SK-N-SH (cell line): ENCODE results near the gene KIF27. TPM values are rescaled to one million over a fixed set of nuclear protein-coding genes. Genes with fewer than 3 reads are reported as not detected.

Experiments
- CTCF ChIA-PET: fragments of 300-600, 350-600 bp; formaldehyde crosslinking; extraction: SDS; loops from one replicate; lab custom pipeline; 2021; lab: Yijun Ruan, JAX
- POLR2A ChIA-PET: fragments of 350-600 bp; sonication (Branson Sonifier 250); formaldehyde crosslinking; extraction: SDS; loops from one replicate; lab custom pipeline; 2020; ENCODE audit warnings: antibody characterized with exemption, inconsistent platforms; lab: Yijun Ruan, JAX
- DNase-seq: peaks from one replicate; pipeline ENCODE4 v3.0.0; 2012
- H2AFZ ChIP-seq: fragments of 200-600 bp; sonication (generic); 2 replicates; pipeline ENCODE4 v1.8.1; 2016; ENCODE audit warnings: antibody characterized with exemption, mild to moderate bottlenecking, low read depth
- H3F3A ChIP-seq: fragments of 200-600 bp; sonication (generic); replicated peaks from 2 replicates; pipeline ENCODE3; 2016; ENCODE audit warnings: antibody characterized with exemption, mild to moderate bottlenecking; ENCODE audit not compliant: insufficient read depth
- H3K27ac ChIP-seq, 2 experiments: fragments of 200-500 bp in 1 of 2; fragments of 200-600 bp in 1 of 2; sonication (Bioruptor generic) in 1 of 2; sonication (generic), shearing (Covaris generic) in 1 of 2; 2 replicates each; pipeline versions ENCODE4 v1.5.1 to v1.6.1; 2014 to 2016; ENCODE audit warnings: low read depth in 2 of 2, inconsistent platforms in 1 of 2, low read length in 1 of 2, mild to moderate bottlenecking in 1 of 2, mixed read lengths in 1 of 2
- H3K27me3 ChIP-seq: fragments of 200-600 bp; sonication (generic), shearing (Covaris generic); 2 replicates; pipeline ENCODE4 v1.6.1; 2016; ENCODE audit warnings: mixed run types; ENCODE audit not compliant: insufficient read depth
- H3K36me3 ChIP-seq, 2 experiments: fragments of 200-500 bp in 1 of 2; fragments of 200-600 bp in 1 of 2; sonication (Bioruptor generic) in 1 of 2; sonication (generic) in 1 of 2; replicated peaks in 1 of 2; 2 replicates each; pipeline versions ENCODE3 to v1.5.1; 2014 to 2016; ENCODE audit warnings: low read length in 1 of 2, mild to moderate bottlenecking in 1 of 2; ENCODE audit not compliant: insufficient read depth in 2 of 2, control insufficient read depth in 1 of 2
- H3K4me1 ChIP-seq, 2 experiments: fragments of 200-500 bp in 1 of 2; fragments of 200-600 bp in 1 of 2; sonication (Bioruptor generic) in 1 of 2; sonication (generic), shearing (Covaris generic) in 1 of 2; 2 replicates each; pipeline versions ENCODE4 v1.5.1 to v1.6.1; 2014 to 2016; ENCODE audit warnings: low read depth in 1 of 2, low read length in 1 of 2, mixed run types in 1 of 2; ENCODE audit not compliant: insufficient read depth in 2 of 2, control insufficient read depth in 1 of 2
- H3K4me2 ChIP-seq: fragments of 200-600 bp; sonication (generic), shearing (Covaris generic); 2 replicates; pipeline ENCODE4 v1.6.1; 2017; ENCODE audit warnings: mixed run types
- H3K4me3 ChIP-seq, 2 experiments: fragments of 200-500 bp in 1 of 2; fragments of 200-600 bp in 1 of 2; sonication (Bioruptor generic) in 1 of 2; sonication (generic), shearing (Covaris generic) in 1 of 2; 2 replicates each; pipeline versions ENCODE4 v1.5.1 to v1.8.1; 2014 to 2016; ENCODE audit warnings: low read depth in 2 of 2, inconsistent platforms in 1 of 2, low read length in 1 of 2, mild to moderate bottlenecking in 1 of 2, mixed read lengths in 1 of 2, moderate library complexity in 1 of 2
- H3K79me2 ChIP-seq: fragments of 200-600 bp; sonication (generic); 2 replicates; pipeline ENCODE4 v1.8.1; 2017; ENCODE audit warnings: mild to moderate bottlenecking; ENCODE audit not compliant: insufficient read depth
- H3K9ac ChIP-seq: fragments of 200-600 bp; sonication (generic); 2 replicates; pipeline ENCODE4 v1.6.1; 2017; ENCODE audit warnings: mixed run types
- H3K9me2 ChIP-seq: fragments of 200-600 bp; sonication (generic); 2 replicates; pipeline ENCODE4 v1.6.1; 2017; ENCODE audit warnings: mixed run types
- H3K9me3 ChIP-seq: fragments of 200-600 bp; sonication (generic); 2 replicates; pipeline ENCODE4 v1.6.1; 2017; ENCODE audit warnings: mixed run types, mild to moderate bottlenecking, moderate library complexity
- H4K20me1 ChIP-seq: fragments of 200-600 bp; sonication (generic); 2 replicates; pipeline ENCODE4 v1.6.1; 2017; ENCODE audit warnings: mild to moderate bottlenecking, mixed run types; ENCODE audit not compliant: insufficient read depth
- CHD2 ChIP-seq: fragments of 150-350 bp; IDR thresholded peaks from 2 replicates; pipeline ENCODE4 v1.6.1; 2018; ENCODE audit warnings: low read length; ENCODE audit not compliant: partially characterized antibody
- EZH2phosphoT487 ChIP-seq: fragments of 200-600 bp; sonication (generic); IDR thresholded peaks from 2 replicates; pipeline ENCODE4 v1.6.1; 2017; ENCODE audit warnings: low read depth, mixed run types, mild to moderate bottlenecking, antibody characterized with exemption, moderate library complexity, borderline replicate concordance
- FOSL2 ChIP-seq: IDR thresholded peaks from 2 replicates; pipeline ENCODE4 v1.4.0; 2012; ENCODE audit warnings: low read depth, mild to moderate bottlenecking, moderate library complexity, borderline replicate concordance
- FOXJ3 ChIP-seq: sonication (generic); formaldehyde crosslinking; IDR thresholded peaks from 2 replicates; pipeline ENCODE4 v1.5.1; 2020; ENCODE audit warnings: mild to moderate bottlenecking, missing genetic modification reagents
- FOXM1 ChIP-seq: IDR thresholded peaks from 2 replicates; pipeline ENCODE4 v1.4.0; 2012; ENCODE audit warnings: low read depth, mild to moderate bottlenecking
- MXI1 ChIP-seq: IDR thresholded peaks from 2 replicates; pipeline ENCODE4 v1.6.1; 2012; ENCODE audit warnings: mild to moderate bottlenecking, low read depth, low read length, improper control_type of control experiment
- POLR2AphosphoS5 ChIP-seq: IDR thresholded peaks from 2 replicates; pipeline ENCODE4 v1.6.1; 2012; ENCODE audit warnings: low read depth, low read length
- RAD21 ChIP-seq: IDR thresholded peaks from 2 replicates; pipeline ENCODE4 v1.6.1; 2012; ENCODE audit warnings: mild to moderate bottlenecking, low read length
- RCOR1 ChIP-seq: fragments of 150-350 bp; IDR thresholded peaks from 2 replicates; pipeline ENCODE4 v1.6.1; 2017; ENCODE audit warnings: antibody characterized with exemption, low read length
- RFX5 ChIP-seq: IDR thresholded peaks from 2 replicates; pipeline ENCODE4 v1.6.1; 2012; ENCODE audit warnings: mild to moderate bottlenecking, improper control_type of control experiment, low read length
- SIN3A ChIP-seq: IDR thresholded peaks from 2 replicates; pipeline ENCODE4 v1.6.1; 2012; ENCODE audit warnings: low read depth, mild to moderate bottlenecking, low read length, moderate library complexity, borderline replicate concordance
- TCF12 ChIP-seq: IDR thresholded peaks from 2 replicates; pipeline ENCODE4 v1.4.0; 2012
- TEAD4 ChIP-seq: IDR thresholded peaks from 2 replicates; pipeline ENCODE4 v1.4.0; 2012; ENCODE audit warnings: mild to moderate bottlenecking, borderline replicate concordance; ENCODE audit not compliant: insufficient read depth
- YY1 ChIP-seq: IDR thresholded peaks from 2 replicates; pipeline ENCODE4 v1.4.0; 2012; ENCODE audit warnings: low read depth, mild to moderate bottlenecking
- WGBS: methylation state at CpG from one replicate; pipeline ENCODE4 v1.1.6; 2017; ENCODE audit warnings: low lambda C conversion rate; 5-methylcytosine and 5-hydroxymethylcytosine counted together
- polyA plus RNA-seq, 3 experiments: library from polyadenylated mRNA; depleted of rRNA; stranded (reverse); fragments of >200 nt; gene quantifications; 2 replicates each; pipeline ENCODE4 v1.2.3, GENCODE V29; 2012
- TF ChIP-seq, protein P1 (sequence below): IDR thresholded peaks from 2 replicates; pipeline ENCODE4 v1.4.0; 2012; ENCODE audit warnings: low read depth, borderline replicate concordance
- TF ChIP-seq, protein P2 (sequence below): fragments of 200-600 bp; sonication (generic); IDR thresholded peaks from 2 replicates; pipeline ENCODE4 v1.6.1; 2017; ENCODE audit warnings: antibody characterized with exemption, mild to moderate bottlenecking, moderate library complexity
- TF ChIP-seq, protein P3 (sequence below): IDR thresholded peaks from 2 replicates; pipeline ENCODE4; 2012
- TF ChIP-seq, protein P4 (sequence below): IDR thresholded peaks from 2 replicates; pipeline ENCODE4 v1.6.1; 2012; ENCODE audit warnings: mild to moderate bottlenecking, low read depth, low read length, moderate library complexity

Gene KIF27
- polyA plus RNA-seq, 1 of the 3 experiments (the other 2 are of a cell fraction), result 0.81 TPM

DNA sequence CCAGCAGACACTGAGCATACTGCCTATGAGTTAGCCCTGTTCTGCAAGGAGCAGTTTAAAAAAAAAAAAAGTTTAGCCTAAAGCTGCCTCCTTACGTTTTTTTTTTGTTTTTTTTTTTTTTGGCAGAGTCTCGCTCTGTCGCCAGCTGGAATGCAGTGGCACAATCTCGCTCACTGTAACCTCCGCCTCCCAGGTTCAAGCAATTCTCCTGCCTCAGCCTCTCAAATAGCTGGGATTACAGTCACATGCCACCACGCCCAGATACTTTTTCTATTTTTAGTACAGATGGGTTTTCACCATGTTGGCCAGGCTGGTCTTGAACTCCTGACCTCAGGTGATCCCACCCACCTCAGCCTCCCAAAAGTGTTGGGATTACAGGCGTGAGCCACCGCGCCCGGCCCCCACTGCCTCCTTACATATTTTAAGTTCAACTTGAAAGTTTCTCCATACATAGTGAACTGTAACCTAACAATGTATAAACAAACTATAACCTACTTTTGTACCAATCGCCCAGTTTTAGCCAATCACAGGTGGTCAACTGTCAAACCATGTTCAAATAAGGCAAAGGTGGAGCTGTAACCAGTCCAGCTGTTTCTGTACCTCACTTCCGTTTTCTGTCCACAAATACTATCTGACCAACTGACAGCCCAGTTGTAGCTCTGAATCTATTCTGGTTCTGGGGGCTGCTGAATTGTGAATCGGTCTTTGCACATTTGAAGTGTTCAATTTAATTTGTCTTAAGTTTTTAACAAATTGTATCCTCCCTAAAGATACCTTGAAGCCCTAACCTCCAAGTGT is 120.8 kb downstream of the KIF27 start:
- H3K27me3 ChIP-seq, result no peaks in the 10 kb centered on the region
- no peaks in the 10 kb centered on the region; a peak in 1 of 4 replicates for H3K4me1 ChIP-seq
- H3K79me2 ChIP-seq, result no peaks in the 10 kb centered on the region
- no peaks in the 10 kb centered on the region for H4K20me1 ChIP-seq
- no peak overlapping the region for H3K27ac ChIP-seq
- CTCF ChIA-PET, result no interaction called here
- peaks cover 0 to 5% of the 10 kb centered on the region in 2 experiments for H3K36me3 ChIP-seq
- H3F3A ChIP-seq, result no peaks in the 10 kb centered on the region
- H3K9me2 ChIP-seq, result no peaks in the 10 kb centered on the region
- 94% methylated on average over 13 of the region's 13 CpGs for WGBS
- no peak for TF ChIP-seq TEAD4
- no peak for TF ChIP-seq FOXJ3 (CRISPR knock-in tag)
- TF ChIP-seq, protein P1, sequence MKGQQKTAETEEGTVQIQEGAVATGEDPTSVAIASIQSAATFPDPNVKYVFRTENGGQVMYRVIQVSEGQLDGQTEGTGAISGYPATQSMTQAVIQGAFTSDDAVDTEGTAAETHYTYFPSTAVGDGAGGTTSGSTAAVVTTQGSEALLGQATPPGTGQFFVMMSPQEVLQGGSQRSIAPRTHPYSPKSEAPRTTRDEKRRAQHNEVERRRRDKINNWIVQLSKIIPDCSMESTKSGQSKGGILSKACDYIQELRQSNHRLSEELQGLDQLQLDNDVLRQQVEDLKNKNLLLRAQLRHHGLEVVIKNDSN, result no peak
- TF ChIP-seq FOSL2, result no peak
- TF ChIP-seq CHD2, result no peak
- no peak for DNase-seq
- H3K4me2 ChIP-seq, result no peak overlapping the region
- POLR2A ChIA-PET, result no interaction called here
- no peak overlapping the region for H3K9ac ChIP-seq
- H3K9me3 ChIP-seq, result no peaks in the 10 kb centered on the region
- no peak overlapping the region for H3K4me3 ChIP-seq
- H2AFZ ChIP-seq, result no peak overlapping the region

DNA sequence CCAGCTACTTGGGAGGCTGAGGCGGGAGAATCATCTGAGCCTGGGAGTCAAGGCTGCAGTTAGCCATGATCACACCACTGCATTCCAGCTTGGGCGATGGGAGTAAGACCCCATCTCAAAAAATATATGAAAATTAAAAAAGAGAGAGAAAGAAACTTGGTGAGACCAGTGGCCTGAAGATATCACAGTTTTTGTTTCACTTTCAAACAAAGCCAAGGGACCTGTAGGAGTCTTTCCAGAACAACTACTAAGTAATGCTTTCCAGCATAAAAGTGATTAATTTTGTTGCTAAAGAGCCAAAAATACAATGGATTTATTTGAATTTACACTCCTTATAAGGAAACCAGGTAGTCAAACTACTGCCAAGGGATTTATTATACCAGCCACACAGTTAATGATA is 127.2 kb downstream of the KIF27 start:
- WGBS, result 93% methylated on average over 2 of the region's 2 CpGs
- H3K4me3 ChIP-seq, result no peak overlapping the region
- no peaks in the 10 kb centered on the region; a peak in 1 of 4 replicates for H3K4me1 ChIP-seq
- H3K9ac ChIP-seq, result no peak overlapping the region
- no peak overlapping the region for H3K4me2 ChIP-seq
- no peak overlapping the region for H2AFZ ChIP-seq
- H3K79me2 ChIP-seq, result no peaks in the 10 kb centered on the region
- no peaks in the 10 kb centered on the region for H3K27me3 ChIP-seq
- H3K27ac ChIP-seq, result no peak overlapping the region
- ChIA-PET POLR2A (no interaction called here), CTCF (interaction anchor here (0.6 kb wide), 1 partner anchor 467 kb away, joined by 4 read pairs; no protein-coding TSS in a partner anchor)
- no peaks in the 10 kb centered on the region for H3F3A ChIP-seq
- DNase-seq, result no peak
- H4K20me1 ChIP-seq, result no peaks in the 10 kb centered on the region
- no peaks in the 10 kb centered on the region for H3K9me2 ChIP-seq
- peaks cover 3 to 7% of the 10 kb centered on the region in 2 experiments for H3K36me3 ChIP-seq
- TF ChIP-seq RAD21, result no peak
- TF ChIP-seq CHD2, result no peak
- TF ChIP-seq FOSL2, result no peak
- TF ChIP-seq FOXM1, result no peak
- TF ChIP-seq MXI1, result no peak
- TF ChIP-seq, protein P2, sequence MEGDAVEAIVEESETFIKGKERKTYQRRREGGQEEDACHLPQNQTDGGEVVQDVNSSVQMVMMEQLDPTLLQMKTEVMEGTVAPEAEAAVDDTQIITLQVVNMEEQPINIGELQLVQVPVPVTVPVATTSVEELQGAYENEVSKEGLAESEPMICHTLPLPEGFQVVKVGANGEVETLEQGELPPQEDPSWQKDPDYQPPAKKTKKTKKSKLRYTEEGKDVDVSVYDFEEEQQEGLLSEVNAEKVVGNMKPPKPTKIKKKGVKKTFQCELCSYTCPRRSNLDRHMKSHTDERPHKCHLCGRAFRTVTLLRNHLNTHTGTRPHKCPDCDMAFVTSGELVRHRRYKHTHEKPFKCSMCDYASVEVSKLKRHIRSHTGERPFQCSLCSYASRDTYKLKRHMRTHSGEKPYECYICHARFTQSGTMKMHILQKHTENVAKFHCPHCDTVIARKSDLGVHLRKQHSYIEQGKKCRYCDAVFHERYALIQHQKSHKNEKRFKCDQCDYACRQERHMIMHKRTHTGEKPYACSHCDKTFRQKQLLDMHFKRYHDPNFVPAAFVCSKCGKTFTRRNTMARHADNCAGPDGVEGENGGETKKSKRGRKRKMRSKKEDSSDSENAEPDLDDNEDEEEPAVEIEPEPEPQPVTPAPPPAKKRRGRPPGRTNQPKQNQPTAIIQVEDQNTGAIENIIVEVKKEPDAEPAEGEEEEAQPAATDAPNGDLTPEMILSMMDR, result no peak
- TF ChIP-seq, protein P3, sequence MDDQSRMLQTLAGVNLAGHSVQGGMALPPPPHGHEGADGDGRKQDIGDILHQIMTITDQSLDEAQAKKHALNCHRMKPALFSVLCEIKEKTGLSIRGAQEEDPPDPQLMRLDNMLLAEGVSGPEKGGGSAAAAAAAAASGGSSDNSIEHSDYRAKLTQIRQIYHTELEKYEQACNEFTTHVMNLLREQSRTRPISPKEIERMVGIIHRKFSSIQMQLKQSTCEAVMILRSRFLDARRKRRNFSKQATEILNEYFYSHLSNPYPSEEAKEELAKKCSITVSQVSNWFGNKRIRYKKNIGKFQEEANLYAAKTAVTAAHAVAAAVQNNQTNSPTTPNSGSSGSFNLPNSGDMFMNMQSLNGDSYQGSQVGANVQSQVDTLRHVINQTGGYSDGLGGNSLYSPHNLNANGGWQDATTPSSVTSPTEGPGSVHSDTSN, result no peak
- TF ChIP-seq RCOR1, result no peak
- TF ChIP-seq RFX5, result no peak
- TF ChIP-seq TEAD4, result no peak
- TF ChIP-seq, protein P4, sequence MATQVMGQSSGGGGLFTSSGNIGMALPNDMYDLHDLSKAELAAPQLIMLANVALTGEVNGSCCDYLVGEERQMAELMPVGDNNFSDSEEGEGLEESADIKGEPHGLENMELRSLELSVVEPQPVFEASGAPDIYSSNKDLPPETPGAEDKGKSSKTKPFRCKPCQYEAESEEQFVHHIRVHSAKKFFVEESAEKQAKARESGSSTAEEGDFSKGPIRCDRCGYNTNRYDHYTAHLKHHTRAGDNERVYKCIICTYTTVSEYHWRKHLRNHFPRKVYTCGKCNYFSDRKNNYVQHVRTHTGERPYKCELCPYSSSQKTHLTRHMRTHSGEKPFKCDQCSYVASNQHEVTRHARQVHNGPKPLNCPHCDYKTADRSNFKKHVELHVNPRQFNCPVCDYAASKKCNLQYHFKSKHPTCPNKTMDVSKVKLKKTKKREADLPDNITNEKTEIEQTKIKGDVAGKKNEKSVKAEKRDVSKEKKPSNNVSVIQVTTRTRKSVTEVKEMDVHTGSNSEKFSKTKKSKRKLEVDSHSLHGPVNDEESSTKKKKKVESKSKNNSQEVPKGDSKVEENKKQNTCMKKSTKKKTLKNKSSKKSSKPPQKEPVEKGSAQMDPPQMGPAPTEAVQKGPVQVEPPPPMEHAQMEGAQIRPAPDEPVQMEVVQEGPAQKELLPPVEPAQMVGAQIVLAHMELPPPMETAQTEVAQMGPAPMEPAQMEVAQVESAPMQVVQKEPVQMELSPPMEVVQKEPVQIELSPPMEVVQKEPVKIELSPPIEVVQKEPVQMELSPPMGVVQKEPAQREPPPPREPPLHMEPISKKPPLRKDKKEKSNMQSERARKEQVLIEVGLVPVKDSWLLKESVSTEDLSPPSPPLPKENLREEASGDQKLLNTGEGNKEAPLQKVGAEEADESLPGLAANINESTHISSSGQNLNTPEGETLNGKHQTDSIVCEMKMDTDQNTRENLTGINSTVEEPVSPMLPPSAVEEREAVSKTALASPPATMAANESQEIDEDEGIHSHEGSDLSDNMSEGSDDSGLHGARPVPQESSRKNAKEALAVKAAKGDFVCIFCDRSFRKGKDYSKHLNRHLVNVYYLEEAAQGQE, result no peak
- no peak for TF ChIP-seq POLR2AphosphoS5
- no peak for TF ChIP-seq FOXJ3 (CRISPR knock-in tag)
- no peak for TF ChIP-seq YY1
- TF ChIP-seq, protein P1, result no peak
- TF ChIP-seq TCF12, result no peak
- TF ChIP-seq SIN3A, result no peak
- no peak for TF ChIP-seq EZH2phosphoT487
- H3K9me3 ChIP-seq, result no peaks in the 10 kb centered on the region
